Testis (tissue), 2 donors: ENCODE data around the gene NHSL2.

Experiments
- CTCF ChIP-seq, 3 experiments: fragments of 450-650 bp in 2 of 3; fragments of 200-600 bp in 1 of 3; sonication (generic) in 1 of 3; IDR thresholded peaks; one replicate each; pipeline ENCODE4 v1.5.1; 2016 to 2019; ENCODE audit warnings: antibody characterized with exemption in 3 of 3, mild to moderate bottlenecking in 2 of 3, moderate library complexity in 1 of 3
- POLR2A ChIP-seq: fragments of 450-650 bp; IDR thresholded peaks from one replicate; pipeline ENCODE4 v1.6.1; 2017; ENCODE audit warnings: antibody characterized with exemption, mild to moderate bottlenecking, moderate library complexity

GRCh38 chrX:71944369-71944768 lies 33.7 kb downstream of the NHSL2 start:
- TF ChIP-seq CTCF (IDR thresholded peaks at IDR 0.05) (no peak), POLR2A (no peak)
